A549 (cell line): ENCODE results near the gene STAB2. TPM values are rescaled to one million over a fixed set of nuclear protein-coding genes. Genes with fewer than 3 reads are reported as not detected.

Source experiments
- ATAC-seq, 2 experiments: fragments of 200-7000 bp in 1 of 2; fragments of >200 bp in 1 of 2; cut with Nextera tagmentation in 1 of 2; cut with Tn5 transposase in 1 of 2; 3 replicates each; pipeline versions ENCODE4 v1.8.0 to v1.9.1; 2018 to 2020; ENCODE audit warnings: mild to moderate bottlenecking in 1 of 2, moderate library complexity in 1 of 2
- CTCF ChIA-PET: fragments of 300-600 bp; sonication (Branson Sonifier 250); formaldehyde crosslinking; extraction: SDS; loops from one replicate; lab custom pipeline; 2021; ENCODE audit warnings: antibody characterized with exemption, inconsistent platforms; lab: Yijun Ruan, JAX
- POLR2A ChIA-PET: fragments of 350-600 bp; formaldehyde crosslinking; extraction: SDS; loops from one replicate; lab custom pipeline; 2021; ENCODE audit warnings: antibody characterized with exemption, inconsistent platforms; lab: Yijun Ruan, JAX
- DNase-seq, 2 experiments: peaks; one replicate each; pipeline versions ENCODE4 v3.0.0 to v3.0.0-alpha.2; 2011 to 2016; ENCODE audit warnings: low read depth in 1 of 2, low spot score in 1 of 2
- FAIRE-seq: peaks from 2 replicates; lab custom pipeline; 2011; peaks lifted over from hg19 to GRCh38; lab: Jason Lieb, UNC
- H3K27ac ChIP-seq, 2 experiments: fragments of >200 bp; sonication (Bioruptor Twin); formaldehyde crosslinking; 3 replicates each; pipeline ENCODE4 v1.5.1; 2016 to 2017
- H3K4me1 ChIP-seq: fragments of >200 bp; sonication (Bioruptor Twin); formaldehyde crosslinking; 3 replicates; pipeline ENCODE4 v1.6.1; 2016
- H3K4me2 ChIP-seq: fragments of >200 bp; sonication (Bioruptor Twin); formaldehyde crosslinking; 3 replicates; pipeline ENCODE4 v1.6.1; 2016
- H3K4me3 ChIP-seq: fragments of >200 bp; sonication (Bioruptor Twin); formaldehyde crosslinking; 3 replicates; pipeline ENCODE4 v1.5.1; 2016
- H3K9me3 ChIP-seq: fragments of >200 bp; sonication (Bioruptor Twin); formaldehyde crosslinking; 3 replicates; pipeline ENCODE4 v1.6.1; 2016
- CBX2 ChIP-seq: fragments of 200-600 bp; sonication (generic); IDR thresholded peaks from 2 replicates; pipeline ENCODE4 v1.6.1; 2016; ENCODE audit warnings: low read depth, mild to moderate bottlenecking, borderline replicate concordance
- CBX8 ChIP-seq: fragments of 200-600 bp; sonication (generic); IDR thresholded peaks from 2 replicates; pipeline ENCODE4 v1.6.1; 2016
- CHD2 ChIP-seq: fragments of 150-350 bp; IDR thresholded peaks from 2 replicates; pipeline ENCODE4 v1.6.1; 2014; ENCODE audit warnings: low read length; ENCODE audit not compliant: partially characterized antibody
- CHD4 ChIP-seq: fragments of 200-600 bp; sonication (generic); IDR thresholded peaks from 2 replicates; pipeline ENCODE4 v1.6.1; 2016; ENCODE audit warnings: antibody characterized with exemption, mild to moderate bottlenecking, borderline replicate concordance
- E2F6 ChIP-seq: IDR thresholded peaks from 2 replicates; pipeline ENCODE4 v1.6.1; 2012; ENCODE audit warnings: low read depth, borderline replicate concordance
- EHF ChIP-seq: fragments of 250-450 bp; sonication (Bioruptor Pico); IDR thresholded peaks from 2 replicates; pipeline ENCODE4 v1.5.0; 2020; ENCODE audit warnings: mild to moderate bottlenecking
- EHMT2 ChIP-seq: fragments of 200-600 bp; sonication (generic); IDR thresholded peaks from 2 replicates; pipeline ENCODE4 v1.6.1; 2016; ENCODE audit warnings: antibody characterized with exemption, low read depth, mild to moderate bottlenecking, moderate library complexity
- ESRRA ChIP-seq: fragments of 150-350 bp; IDR thresholded peaks from 2 replicates; pipeline ENCODE4 v1.6.1; 2014; ENCODE audit warnings: mild to moderate bottlenecking, low read length, borderline replicate concordance
- FOSB ChIP-seq: fragments of 250-450 bp; sonication (Bioruptor Pico); IDR thresholded peaks from 2 replicates; pipeline ENCODE4 v1.5.0; 2020; ENCODE audit warnings: mild to moderate bottlenecking, moderate library complexity
- FOSL2 ChIP-seq, 2 experiments: fragments of 450-650 bp in 1 of 2; fragments of >200 bp in 1 of 2; sonication (Bioruptor Twin) in 1 of 2; formaldehyde crosslinking; IDR thresholded peaks; 2 replicates each; pipeline versions ENCODE4 v1.5.0 to v1.6.1; 2016 to 2020; ENCODE audit warnings: mild to moderate bottlenecking in 1 of 2, moderate library complexity in 1 of 2
- FOXS1 ChIP-seq: fragments of 250-450 bp; sonication (Bioruptor Pico); IDR thresholded peaks from 2 replicates; pipeline ENCODE4 v1.5.0; 2020; ENCODE audit warnings: mild to moderate bottlenecking, moderate library complexity
- GATA3 ChIP-seq: IDR thresholded peaks from 2 replicates; pipeline ENCODE4 v1.6.1; 2012; ENCODE audit warnings: borderline replicate concordance
- HDAC2 ChIP-seq: fragments of 200-600 bp; sonication (generic); IDR thresholded peaks from 2 replicates; pipeline ENCODE4 v1.6.1; 2016
- HEYL ChIP-seq: fragments of 250-450 bp; sonication (Bioruptor Pico); IDR thresholded peaks from 2 replicates; pipeline ENCODE4 v1.8.0; 2021; ENCODE audit warnings: mild to moderate bottlenecking, moderate library complexity
- HMGXB4 ChIP-seq: fragments of 250-450 bp; sonication (Bioruptor Pico); IDR thresholded peaks from 2 replicates; pipeline ENCODE4 v1.5.0; 2021; ENCODE audit warnings: mild to moderate bottlenecking, moderate library complexity, borderline replicate concordance
- HOXB13 ChIP-seq: fragments of 250-450 bp; sonication (Bioruptor Pico); IDR thresholded peaks from 2 replicates; pipeline ENCODE4 v1.5.0; 2020; ENCODE audit warnings: low read depth, mild to moderate bottlenecking, moderate library complexity
- JUN ChIP-seq, 2 experiments: fragments of >200 bp; sonication (Bioruptor Twin); formaldehyde crosslinking; IDR thresholded peaks; 2 replicates in 1 of 2; 3 replicates in 1 of 2; pipeline ENCODE4 v1.6.1; 2016 to 2017
- JUNB ChIP-seq: fragments of >200 bp; sonication (Bioruptor Twin); formaldehyde crosslinking; IDR thresholded peaks from 2 replicates; pipeline ENCODE4 v1.6.1; 2016
- KDM5A ChIP-seq: fragments of 200-600 bp; sonication (generic); IDR thresholded peaks from 2 replicates; pipeline ENCODE4 v1.6.1; 2016; ENCODE audit warnings: antibody characterized with exemption, mild to moderate bottlenecking
- MYC ChIP-seq: IDR thresholded peaks from 2 replicates; pipeline ENCODE4 v1.6.1; 2012; ENCODE audit warnings: mild to moderate bottlenecking, inconsistent platforms, low read length, improper control_type of control experiment, borderline replicate concordance
- NFE2L2 ChIP-seq: fragments of 150-350 bp; conservative IDR thresholded peaks from 2 replicates; pipeline ENCODE4 v1.6.1; 2014; ENCODE audit warnings: low read length
- NR3C1 ChIP-seq: fragments of >200 bp; sonication (Bioruptor Twin); formaldehyde crosslinking; IDR thresholded peaks from 3 replicates; pipeline ENCODE4 v1.6.1; 2017
- PHF8 ChIP-seq: fragments of 200-600 bp; sonication (generic); IDR thresholded peaks from 2 replicates; pipeline ENCODE4 v1.6.1; 2016; ENCODE audit warnings: low read depth, mild to moderate bottlenecking, antibody characterized with exemption, moderate library complexity, borderline replicate concordance
- REST ChIP-seq: fragments of 200-600 bp; sonication (generic); IDR thresholded peaks from 2 replicates; pipeline ENCODE4 v1.6.1; 2016; ENCODE audit warnings: antibody characterized with exemption, mild to moderate bottlenecking, moderate library complexity
- RFX5 ChIP-seq: fragments of 450-650 bp; IDR thresholded peaks from 2 replicates; pipeline ENCODE4 v1.7.1; 2014; ENCODE audit warnings: antibody characterized with exemption, mild to moderate bottlenecking, moderate library complexity
- SREBF2 ChIP-seq: fragments of 450-650 bp; IDR thresholded peaks from 2 replicates; pipeline ENCODE4 v1.6.1; 2014; ENCODE audit warnings: mild to moderate bottlenecking, moderate library complexity
- TFCP2L1 ChIP-seq: fragments of 250-450 bp; sonication (Bioruptor Pico); IDR thresholded peaks from 2 replicates; pipeline ENCODE4 v1.5.0; 2021; ENCODE audit warnings: mild to moderate bottlenecking
- TP53 ChIP-seq: fragments of 250-450 bp; sonication (Bioruptor Pico); IDR thresholded peaks from 2 replicates; pipeline ENCODE4 v1.5.0; 2021; ENCODE audit warnings: mild to moderate bottlenecking, moderate library complexity
- USF2 ChIP-seq: fragments of 450-650 bp; IDR thresholded peaks from 2 replicates; pipeline ENCODE4 v1.6.1; 2014; ENCODE audit warnings: antibody characterized with exemption
- ZC3H11A ChIP-seq: fragments of 450-650 bp; IDR thresholded peaks from 2 replicates; pipeline ENCODE4 v1.6.1; 2014; ENCODE audit warnings: antibody characterized with exemption, mild to moderate bottlenecking
- ZFP36 ChIP-seq: fragments of 450-650 bp; IDR thresholded peaks from 2 replicates; pipeline ENCODE4 v1.6.1; 2014; ENCODE audit warnings: borderline replicate concordance; ENCODE audit not compliant: partially characterized antibody
- WGBS: methylation state at CpG from one replicate; pipeline ENCODE4 v1.1.6; 2017; ENCODE audit errors: missing lambda C conversion rate; 5-methylcytosine and 5-hydroxymethylcytosine counted together
- polyA plus RNA-seq, 4 experiments: library from polyadenylated mRNA; depleted of rRNA in 3 of 4; stranded (reverse); fragments of >200 nt; fragmentation: RNase III in 1 of 4; extraction: RNeasy Plus Mini Kit Qiagen cat#74134 plus additional on column Dnase treatment in 1 of 4; gene quantifications; 2 replicates in 3 of 4; 3 replicates in 1 of 4; pipeline ENCODE4 v1.2.3, GENCODE V29; 2011 to 2017

The STAB2 gene
- polyA plus RNA-seq, 2 of the 4 experiments (the other 2 are of a cell fraction): not detected

- POLR2A ChIA-PET: no interaction called here
- H3K9me3 ChIP-seq: no peaks in the 10 kb centered on the region
Measured at GRCh38 chr12:103808239-103808880, 221.3 kb downstream of the STAB2 start.

GRCh38 chr12:103809154-103809553 lies 222.1 kb downstream of the STAB2 start:
- Histone ChIP-seq H3K27ac (no peak overlapping the region), H3K4me3 (no peak overlapping the region), H3K4me1 (peaks cover 29% of the 10 kb centered on the region), H3K9me3 (no peaks in the 10 kb centered on the region), H3K4me2 (no peak overlapping the region)
- CTCF ChIA-PET: no interaction called here
- FAIRE-seq: no peak
- POLR2A ChIA-PET: no interaction called here
- no peak for DNase-seq
- no peak for ATAC-seq
- WGBS: 93% methylated on average over 4 of the region's 4 CpGs
- TF ChIP-seq PHF8: no peak
- no peak for TF ChIP-seq REST
- TF ChIP-seq HOXB13 (CRISPR knock-in tag): no peak
- TF ChIP-seq EHMT2: no peak
- no peak for TF ChIP-seq USF2
- TF ChIP-seq ZFP36: no peak
- no peak for TF ChIP-seq FOXS1 (CRISPR knock-in tag)
- TF ChIP-seq HMGXB4 (CRISPR knock-in tag): no peak
- TF ChIP-seq FOSL2 (IDR thresholded peaks at IDR 0.05): no peak
- no peak for TF ChIP-seq FOSL2 (CRISPR knock-in tag; IDR thresholded peaks at IDR 0.05)
- TF ChIP-seq TFCP2L1: no peak
- TF ChIP-seq TP53 (CRISPR knock-in tag): no peak
- TF ChIP-seq CHD2: no peak
- no peak for TF ChIP-seq E2F6
- TF ChIP-seq SREBF2: no peak
- no peak for TF ChIP-seq HEYL
- TF ChIP-seq ZC3H11A: no peak
- no peak for TF ChIP-seq GATA3
- TF ChIP-seq, all 56 proteins: peak for 0

More at GRCh38 chr12:103808239-103808880, 221.3 kb downstream of the STAB2 start:
- FAIRE-seq (no peak), DNase-seq (no peak), ATAC-seq (no peak)
- CTCF ChIA-PET: no interaction called here
- Histone ChIP-seq H3K4me2 (no peak overlapping the region), H3K4me3 (no peak overlapping the region), H3K27ac (peak overlapping the region in 1 of 2 experiments; percentile 30; a peak in 1 of 6 replicates), H3K4me1 (peaks cover 32% of the 10 kb centered on the region)
- no peak for TF ChIP-seq JUN (IDR thresholded peaks at IDR 0.05)
- TF ChIP-seq HDAC2: no peak
- no peak for TF ChIP-seq TP53 (CRISPR knock-in tag)
- TF ChIP-seq TFCP2L1: no peak
- no peak for TF ChIP-seq KDM5A
- TF ChIP-seq HMGXB4 (CRISPR knock-in tag): no peak
- no peak for TF ChIP-seq EHF (CRISPR knock-in tag)
- no peak for TF ChIP-seq CHD4
- no peak for TF ChIP-seq CHD2
- TF ChIP-seq HEYL: no peak
- no peak for TF ChIP-seq ESRRA
- no peak for TF ChIP-seq CBX8
- TF ChIP-seq NR3C1: no peak
- no peak for TF ChIP-seq FOSB (CRISPR knock-in tag)
- no peak for TF ChIP-seq RFX5
- no peak for TF ChIP-seq MYC
- TF ChIP-seq CBX2: no peak
- TF ChIP-seq JUNB: no peak
- no peak for TF ChIP-seq PHF8
- TF ChIP-seq NFE2L2: no peak
- 95% methylated on average over 6 of the region's 6 CpGs for WGBS
